Trophoblast cell (in vitro differentiated cells and primary cell): ENCODE results near the gene UBL4A.

Source experiments
- DNase-seq, 2 donors: peaks; one replicate each; pipeline ENCODE4 v3.0.0-alpha.2; 2016
- H2AFZ ChIP-seq: 2 replicates; pipeline ENCODE4 v1.6.1; 2013; ENCODE audit warnings: low read length, moderate library complexity, mild to moderate bottlenecking; ENCODE audit not compliant: insufficient read depth, poor library complexity
- H2AK5ac ChIP-seq: 2 replicates; pipeline ENCODE4 v1.6.1; 2013; ENCODE audit warnings: mild to moderate bottlenecking, low read length
- H2BK120ac ChIP-seq: 2 replicates; pipeline ENCODE4 v1.6.1; 2013; ENCODE audit warnings: low read length, mild to moderate bottlenecking, moderate library complexity; ENCODE audit not compliant: insufficient read depth, poor library complexity
- H2BK12ac ChIP-seq: 2 replicates; pipeline ENCODE4 v1.6.1; 2013; ENCODE audit warnings: mild to moderate bottlenecking, low read length, moderate library complexity
- H2BK5ac ChIP-seq: 2 replicates; pipeline ENCODE4 v1.6.1; 2013; ENCODE audit warnings: low read length, low read depth, moderate library complexity, mild to moderate bottlenecking; ENCODE audit not compliant: poor library complexity
- H3K14ac ChIP-seq: 2 replicates; pipeline ENCODE4 v1.6.1; 2013; ENCODE audit warnings: mild to moderate bottlenecking, low read length
- H3K18ac ChIP-seq: 2 replicates; pipeline ENCODE4 v1.6.1; 2013; ENCODE audit warnings: mild to moderate bottlenecking, low read length
- H3K23ac ChIP-seq: 2 replicates; pipeline ENCODE4 v1.6.1; 2013; ENCODE audit warnings: low read length
- H3K27ac ChIP-seq: 2 replicates; pipeline ENCODE4 v1.5.1; 2013; ENCODE audit warnings: low read depth, mild to moderate bottlenecking, inconsistent platforms, low read length, moderate library complexity
- H3K27me3 ChIP-seq: 2 replicates; pipeline ENCODE4 v1.6.1; 2013; ENCODE audit warnings: inconsistent platforms, mild to moderate bottlenecking, low read length, moderate library complexity; ENCODE audit not compliant: insufficient read depth
- H3K36me3 ChIP-seq, 2 experiments: 1 replicate in 1 of 2; 2 replicates in 1 of 2; pipeline ENCODE4 v1.6.1; 2013; ENCODE audit warnings: low read length in 2 of 2, mild to moderate bottlenecking in 2 of 2, moderate library complexity in 1 of 2; ENCODE audit not compliant: insufficient read depth in 2 of 2, control insufficient read depth in 1 of 2
- H3K4ac ChIP-seq: 2 replicates; pipeline ENCODE4 v1.6.1; 2013; ENCODE audit warnings: low read depth, mild to moderate bottlenecking, low read length, moderate library complexity
- H3K4me1 ChIP-seq, 2 experiments: 1 replicate in 1 of 2; 2 replicates in 1 of 2; pipeline ENCODE4 v1.6.1; 2013; ENCODE audit warnings: low read length in 2 of 2, mild to moderate bottlenecking in 2 of 2, moderate library complexity in 1 of 2; ENCODE audit not compliant: insufficient read depth in 2 of 2, control insufficient read depth in 1 of 2
- H3K4me2 ChIP-seq: 2 replicates; pipeline ENCODE4 v1.6.1; 2013; ENCODE audit warnings: inconsistent platforms, mild to moderate bottlenecking, low read length, moderate library complexity
- H3K4me3 ChIP-seq: 2 replicates; pipeline ENCODE4 v1.5.1; 2013; ENCODE audit warnings: mild to moderate bottlenecking, low read depth, low read length, inconsistent platforms
- H3K79me1 ChIP-seq: one replicate; pipeline ENCODE4 v1.6.1; 2013; ENCODE audit warnings: low read length
- H3K79me2 ChIP-seq: 2 replicates; pipeline ENCODE4 v1.6.1; 2013; ENCODE audit warnings: low read length, mild to moderate bottlenecking; ENCODE audit not compliant: control insufficient read depth, insufficient read depth, poor library complexity
- H3K9ac ChIP-seq: 2 replicates; pipeline ENCODE4 v1.6.1; 2013; ENCODE audit warnings: mild to moderate bottlenecking, low read length
- H3K9me3 ChIP-seq: 2 replicates; pipeline ENCODE4 v1.6.1; 2013; ENCODE audit warnings: low read depth, mild to moderate bottlenecking, control low read depth, inconsistent platforms, low read length; ENCODE audit not compliant: insufficient read depth
- H4K12ac ChIP-seq: 2 replicates; pipeline ENCODE4 v1.6.1; 2013; ENCODE audit warnings: low read depth, mild to moderate bottlenecking, low read length, moderate library complexity
- H4K8ac ChIP-seq: 2 replicates; pipeline ENCODE4 v1.6.1; 2013; ENCODE audit warnings: low read depth, mild to moderate bottlenecking, low read length, moderate library complexity
- H4K91ac ChIP-seq: one replicate; pipeline ENCODE4 v1.6.1; 2013; ENCODE audit warnings: low read depth, mild to moderate bottlenecking, low read length, moderate library complexity
- WGBS: extraction: QIAGEN DNeasy Blood & Tissue Kit; methylation state at CpG from one replicate; pipeline ENCODE4 v1.1.7; 2013; ENCODE audit warnings: missing lambda C conversion rate; ENCODE audit not compliant: insufficient read length, insufficient coverage; ENCODE audit errors: extremely low coverage; 5-methylcytosine and 5-hydroxymethylcytosine counted together

Gene UBL4A

GRCh38 chrX:154511761-154512160 lies 25.3 kb upstream of the UBL4A start:
- no peak overlapping the region for H2AK5ac ChIP-seq
- no peak overlapping the region for H3K4me2 ChIP-seq
- no peaks in the 10 kb centered on the region for H3K9me3 ChIP-seq
- no peak overlapping the region for H3K18ac ChIP-seq
- H3K27ac ChIP-seq = peak overlapping the region; percentile 7
- H3K23ac ChIP-seq = no peak overlapping the region
- H4K12ac ChIP-seq = no peak overlapping the region
- DNase-seq = no peak
- peaks cover 10% of the 10 kb centered on the region for H3K79me1 ChIP-seq
- WGBS = no CpG with 5 or more reads among the region's 12 CpGs
- H2BK5ac ChIP-seq = no peak overlapping the region
- H2BK12ac ChIP-seq = no peak overlapping the region
- no peak overlapping the region for H3K14ac ChIP-seq
- H3K9ac ChIP-seq = no peak overlapping the region
- H4K91ac ChIP-seq = no peak overlapping the region
- no peak overlapping the region for H4K8ac ChIP-seq
- no peaks in the 10 kb centered on the region for H3K27me3 ChIP-seq
- peaks cover 3 to 7% of the 10 kb centered on the region in 2 experiments for H3K4me1 ChIP-seq
- H3K79me2 ChIP-seq = peaks cover 2% of the 10 kb centered on the region
- no peak overlapping the region for H2AFZ ChIP-seq
- H3K4me3 ChIP-seq = no peak overlapping the region
- H3K36me3 ChIP-seq = peaks cover 16 to 17% of the 10 kb centered on the region in 2 experiments
- H3K4ac ChIP-seq = no peak overlapping the region
- H2BK120ac ChIP-seq = no peak overlapping the region

DNA sequence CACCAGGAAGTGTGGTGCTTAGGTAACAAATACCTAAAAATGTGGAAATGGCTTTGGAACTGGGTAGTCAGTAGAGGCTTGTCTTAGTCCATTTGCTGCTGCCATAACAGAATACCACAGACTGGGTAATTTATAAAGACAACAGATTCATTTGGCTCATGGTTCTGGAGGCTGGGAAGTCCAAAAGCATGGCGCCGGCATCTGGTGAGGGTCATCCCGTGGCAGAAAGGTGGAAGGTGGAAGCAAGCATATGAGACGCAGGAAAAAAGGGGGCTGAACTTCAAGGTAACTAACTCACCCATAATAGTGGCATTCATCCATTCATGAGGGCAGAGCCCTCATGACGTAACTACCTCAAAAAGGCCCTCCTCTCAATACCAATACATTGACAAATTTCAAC lies 23.0 kb upstream of the UBL4A start:
- peaks cover 10% of the 10 kb centered on the region for H3K79me1 ChIP-seq
- no peak overlapping the region for H2BK120ac ChIP-seq
- no peak overlapping the region for H3K4me2 ChIP-seq
- no peak overlapping the region for H2BK5ac ChIP-seq
- H3K79me2 ChIP-seq = no peaks in the 10 kb centered on the region
- H2BK12ac ChIP-seq = no peak overlapping the region
- H4K91ac ChIP-seq = no peak overlapping the region
- WGBS = no CpG with 5 or more reads among the region's 5 CpGs
- H3K4ac ChIP-seq = no peak overlapping the region
- no peak overlapping the region for H3K18ac ChIP-seq
- H4K12ac ChIP-seq = no peak overlapping the region
- H3K23ac ChIP-seq = no peak overlapping the region
- H3K9ac ChIP-seq = no peak overlapping the region
- H2AFZ ChIP-seq = no peak overlapping the region
- no peaks in the 10 kb centered on the region for H3K9me3 ChIP-seq
- H3K27ac ChIP-seq = no peak overlapping the region
- no peak for DNase-seq
- H3K4me1 ChIP-seq = peaks cover 15 to 16% of the 10 kb centered on the region in 2 experiments
- H2AK5ac ChIP-seq = no peak overlapping the region
- H4K8ac ChIP-seq = no peak overlapping the region
- no peak overlapping the region for H3K14ac ChIP-seq
- H3K27me3 ChIP-seq = no peaks in the 10 kb centered on the region
- H3K4me3 ChIP-seq = no peak overlapping the region
- H3K36me3 ChIP-seq = peaks cover 24% of the 10 kb centered on the region in 2 experiments

- Histone ChIP-seq H2AFZ (no peak overlapping the region), H3K9me3 (no peaks in the 10 kb centered on the region), H3K4me3 (no peak overlapping the region), H4K91ac (no peak overlapping the region), H4K8ac (no peak overlapping the region), H4K12ac (no peak overlapping the region), H3K4ac (no peak overlapping the region), H3K4me2 (no peak overlapping the region), H3K9ac (no peak overlapping the region), H2BK12ac (no peak overlapping the region), H3K27me3 (no peaks in the 10 kb centered on the region), H3K79me2 (no peaks in the 10 kb centered on the region), H3K4me1 (peaks cover 15 to 16% of the 10 kb centered on the region in 2 experiments), H2BK120ac (no peak overlapping the region), H3K14ac (no peak overlapping the region), H3K18ac (no peak overlapping the region), H3K23ac (no peak overlapping the region), H2AK5ac (peak overlapping the region; percentile 47), H3K36me3 (peaks cover 24% of the 10 kb centered on the region in 2 experiments), H2BK5ac (no peak overlapping the region), H3K79me1 (peaks cover 10% of the 10 kb centered on the region), H3K27ac (no peak overlapping the region)
- no peak for DNase-seq
- WGBS = no CpG with 5 or more reads among the region's 13 CpGs
These were observed 21.9 kb upstream of the UBL4A start for GRCh38 chrX:154508384-154508745.

GRCh38 chrX:154507673-154508383 lies 21.4 kb upstream of the UBL4A start:
- Histone ChIP-seq H2AFZ (no peak overlapping the region), H3K4ac (no peak overlapping the region), H3K4me2 (no peak overlapping the region), H4K91ac (no peak overlapping the region), H3K23ac (no peak overlapping the region), H2BK12ac (no peak overlapping the region), H4K8ac (no peak overlapping the region), H3K14ac (no peak overlapping the region), H2BK5ac (no peak overlapping the region), H3K9ac (no peak overlapping the region), H2AK5ac (peak overlapping the region; percentile 53), H3K9me3 (no peaks in the 10 kb centered on the region), H3K4me1 (peaks cover 15 to 16% of the 10 kb centered on the region in 2 experiments), H3K27ac (no peak overlapping the region), H4K12ac (no peak overlapping the region), H3K79me2 (no peaks in the 10 kb centered on the region), H3K36me3 (peaks cover 24% of the 10 kb centered on the region in 2 experiments), H3K79me1 (peaks cover 10% of the 10 kb centered on the region), H2BK120ac (no peak overlapping the region), H3K27me3 (no peaks in the 10 kb centered on the region), H3K4me3 (no peak overlapping the region), H3K18ac (no peak overlapping the region)
- no CpG with 5 or more reads among the region's 24 CpGs for WGBS
- no peak for DNase-seq
